ENCODE measurements around the gene GRIK3. TPM values are rescaled to one million over a fixed set of nuclear protein-coding genes. Genes with fewer than 3 reads are reported as not detected.

GRIK3 gene
- total RNA-seq, 4 donors from 2014 or later: 0.13 to 0.42 (median 0.15) TPM; not detected in 1

- 28 to 32% methylated on average over 5 of the region's 5 CpGs for whole genome bisulfite sequencing, 2 donors
- no peaks in the 10 kb centered on the region for H3K36me3 ChIP-seq
- DNase-seq: no peak
- intact Hi-C loops (cut with DNase I): no loop called here
- H3K9me3 ChIP-seq: no peaks in the 10 kb centered on the region
- no peak for TF ChIP-seq POLR2A (IDR thresholded peaks at IDR 0.05)
- no peak for TF ChIP-seq CTCF (IDR thresholded peaks at IDR 0.05)
- H3K27ac ChIP-seq: no peak overlapping the region
- H3K4me1 ChIP-seq: no peaks in the 10 kb centered on the region
- H3K27me3 ChIP-seq: no peaks in the 10 kb centered on the region
- H3K4me3 ChIP-seq (replicated peaks in 1 of 3): no peak overlapping the region
Observed at GRCh38 chr1:36857754-36858153, 176.6 kb downstream of the GRIK3 start.

GRCh38 chr1:36855699-36856494 lies 178.4 kb downstream of the GRIK3 start:
- intact Hi-C loops (cut with DNase I): no loop called here
- H3K4me3 ChIP-seq (replicated peaks in 1 of 3): no peak overlapping the region
- TF ChIP-seq CTCF (IDR thresholded peaks at IDR 0.05): no peak
- H3K9me3 ChIP-seq: no peaks in the 10 kb centered on the region
- no peaks in the 10 kb centered on the region for H3K27me3 ChIP-seq
- WGBS, 2 donors: 50 to 52% methylated on average over 10 to 17 of the region's 17 CpGs
- DNase-seq: no peak
- H3K36me3 ChIP-seq: no peaks in the 10 kb centered on the region
- H3K4me1 ChIP-seq: no peaks in the 10 kb centered on the region
- H3K27ac ChIP-seq: no peak overlapping the region

- intact Hi-C loops (cut with DNase I): no loop called here
- H3K27me3 ChIP-seq: no peaks in the 10 kb centered on the region
Observed at GRCh38 chr1:36853638-36854037, 180.7 kb downstream of the GRIK3 start.

GRCh38 chr1:36852586-36852985 lies 181.7 kb downstream of the GRIK3 start:
- Histone ChIP-seq H3K27ac (no peak overlapping the region), H3K4me3 (replicated peaks in 1 of 3) (no peak overlapping the region), H3K36me3 (no peaks in the 10 kb centered on the region), H3K9me3 (no peaks in the 10 kb centered on the region), H3K27me3 (no peaks in the 10 kb centered on the region), H3K4me1 (no peaks in the 10 kb centered on the region)
- intact Hi-C loops (cut with DNase I): no loop called here
- 72 to 81% methylated on average over 5 of the region's 5 CpGs for WGBS, 2 donors
- TF ChIP-seq CTCF (IDR thresholded peaks at IDR 0.05) (no peak), POLR2A (IDR thresholded peaks at IDR 0.05) (no peak)
- no peak for DNase-seq

More at GRCh38 chr1:36853638-36854037, 180.7 kb downstream of the GRIK3 start:
- H3K4me1 ChIP-seq: no peaks in the 10 kb centered on the region
- H3K36me3 ChIP-seq: no peaks in the 10 kb centered on the region
- no peak overlapping the region for H3K27ac ChIP-seq
- DNase-seq: no peak
- no peaks in the 10 kb centered on the region for H3K9me3 ChIP-seq
- 76 to 85% methylated on average over 14 of the region's 14 CpGs for WGBS, 2 donors
- TF ChIP-seq POLR2A (IDR thresholded peaks at IDR 0.05) (no peak), CTCF (IDR thresholded peaks at IDR 0.05) (no peak)
- no peak overlapping the region for H3K4me3 ChIP-seq (replicated peaks in 1 of 3)

- intact Hi-C loops (cut with DNase I): no loop called here
- no peaks in the 10 kb centered on the region for H3K9me3 ChIP-seq
- no peaks in the 10 kb centered on the region for H3K27me3 ChIP-seq
- no peak for DNase-seq
- TF ChIP-seq CTCF (IDR thresholded peaks at IDR 0.05) (no peak), POLR2A (IDR thresholded peaks at IDR 0.05) (no peak)
- 44 to 59% methylated on average over 4 of the region's 4 CpGs for WGBS, 2 donors
- H3K27ac ChIP-seq: no peak overlapping the region
- H3K4me3 ChIP-seq (replicated peaks in 1 of 3): no peak overlapping the region
- no peaks in the 10 kb centered on the region for H3K36me3 ChIP-seq
- no peaks in the 10 kb centered on the region for H3K4me1 ChIP-seq
Observed at GRCh38 chr1:36851595-36851994, 182.7 kb downstream of the GRIK3 start.
